Smooth muscle cell (in vitro differentiated cells): Measurements from ENCODE around the gene IGFBP1. TPM values are rescaled to one million over a fixed set of nuclear protein-coding genes. Genes with fewer than 3 reads are reported as not detected.

Experiments used
- DNase-seq: peaks from one replicate; lab custom pipeline; 2025; ENCODE audit not compliant: unreplicated experiment; lab: John Stamatoyannopoulos, UW
- H2AFZ ChIP-seq: fragments of 200-600 bp; sonication (generic); 2 replicates; pipeline ENCODE4 v1.6.0; 2016; ENCODE audit warnings: antibody characterized with exemption, low read depth, mild to moderate bottlenecking
- H3F3A ChIP-seq: fragments of 200-600 bp; sonication (generic); 2 replicates; pipeline ENCODE4 v1.6.0; 2017; ENCODE audit warnings: antibody characterized with exemption, low read depth
- H3K27ac ChIP-seq: fragments of 200-600 bp; sonication (generic); 2 replicates; pipeline ENCODE4 v1.5.1; 2016; ENCODE audit warnings: low read depth, mild to moderate bottlenecking
- H3K27me3 ChIP-seq: fragments of 200-600 bp; sonication (generic); 2 replicates; pipeline ENCODE4 v1.6.1; 2016; ENCODE audit warnings: low read depth, mild to moderate bottlenecking
- H3K36me3 ChIP-seq: fragments of 200-600 bp; sonication (generic); 2 replicates; pipeline ENCODE4 v1.5.1; 2016; ENCODE audit warnings: low read depth
- H3K4me1 ChIP-seq: fragments of 200-600 bp; sonication (generic); 2 replicates; pipeline ENCODE4 v1.5.1; 2016; ENCODE audit warnings: low read depth
- H3K4me2 ChIP-seq: fragments of 200-600 bp; sonication (generic); 2 replicates; pipeline ENCODE4 v1.6.0; 2016; ENCODE audit warnings: mild to moderate bottlenecking
- H3K4me3 ChIP-seq: fragments of 200-600 bp; sonication (generic); 2 replicates; pipeline ENCODE4 v1.5.1; 2016; ENCODE audit warnings: mild to moderate bottlenecking
- H3K79me2 ChIP-seq: fragments of 200-600 bp; sonication (generic); 2 replicates; pipeline ENCODE4 v1.6.0; 2016; ENCODE audit warnings: low read depth, mild to moderate bottlenecking
- H3K9ac ChIP-seq: fragments of 200-600 bp; sonication (generic); 2 replicates; pipeline ENCODE4 v1.6.0; 2016; ENCODE audit warnings: low read depth
- H3K9me3 ChIP-seq: fragments of 200-600 bp; sonication (generic); replicated peaks from 2 replicates; pipeline ENCODE4 v1.5.1; 2016; ENCODE audit warnings: low read depth
- H4K20me1 ChIP-seq: fragments of 200-600 bp; sonication (generic); 2 replicates; pipeline ENCODE4 v1.6.0; 2016; ENCODE audit warnings: low read depth
- WGBS: methylation state at CpG from one replicate; pipeline ENCODE4 v1.1.7; 2016; ENCODE audit warnings: low lambda C conversion rate; 5-methylcytosine and 5-hydroxymethylcytosine counted together
- polyA plus RNA-seq: library from polyadenylated mRNA; unstranded; fragments of >200 nt; fragmentation: Nextera tagmentation; extraction: Ambion mirVana; gene quantifications from 2 replicates; pipeline ENCODE4 v1.2.1, GENCODE V29; 2016
- total RNA-seq: library from RNA; depleted of rRNA; stranded (reverse); fragments of >200 nt; gene quantifications from 2 replicates; pipeline ENCODE4 v1.2.3, GENCODE V29; 2014
- TF ChIP-seq, protein P1 (sequence below): fragments of 200-600 bp; sonication (generic); IDR thresholded peaks from 2 replicates; pipeline ENCODE4 v1.5.1; 2017; ENCODE audit warnings: borderline replicate concordance, mild to moderate bottlenecking, antibody characterized with exemption; ENCODE audit not compliant: insufficient read depth, poor library complexity, severe bottlenecking

IGFBP1 gene
- total and polyA plus RNA-seq, 2 experiments from 2014 or later: not detected

DNA sequence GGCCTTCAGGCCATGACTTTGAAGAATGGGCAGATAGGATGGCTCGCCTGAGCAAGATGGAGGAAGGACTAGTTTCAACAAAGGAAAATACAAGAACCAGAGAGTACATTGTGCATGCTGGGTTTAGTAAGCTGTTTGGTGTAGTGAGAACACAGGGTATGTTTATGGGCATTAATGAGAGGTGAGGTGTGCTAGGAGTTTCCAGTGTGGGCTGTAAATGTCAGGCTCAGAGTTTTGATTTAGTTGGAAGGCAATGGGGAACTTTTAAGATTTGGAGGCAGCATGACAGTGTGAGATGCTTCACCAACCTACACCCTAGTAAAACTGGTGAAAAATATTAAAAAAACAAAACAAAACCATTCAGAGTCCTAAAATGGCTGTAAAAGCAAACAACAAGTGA lies 13.3 kb downstream of the IGFBP1 start:
- Histone ChIP-seq H2AFZ (no peak overlapping the region), H3K27ac (no peak overlapping the region), H3F3A (no peaks in the 10 kb centered on the region), H3K4me3 (no peak overlapping the region), H3K4me1 (no peaks in the 10 kb centered on the region), H4K20me1 (no peaks in the 10 kb centered on the region), H3K36me3 (no peaks in the 10 kb centered on the region), H3K79me2 (no peaks in the 10 kb centered on the region), H3K9ac (no peak overlapping the region), H3K27me3 (no peaks in the 10 kb centered on the region), H3K4me2 (no peak overlapping the region), H3K9me3 (no peaks in the 10 kb centered on the region)
- 100% methylated on average over 1 of the region's 1 CpG for WGBS
- TF ChIP-seq, protein P1, sequence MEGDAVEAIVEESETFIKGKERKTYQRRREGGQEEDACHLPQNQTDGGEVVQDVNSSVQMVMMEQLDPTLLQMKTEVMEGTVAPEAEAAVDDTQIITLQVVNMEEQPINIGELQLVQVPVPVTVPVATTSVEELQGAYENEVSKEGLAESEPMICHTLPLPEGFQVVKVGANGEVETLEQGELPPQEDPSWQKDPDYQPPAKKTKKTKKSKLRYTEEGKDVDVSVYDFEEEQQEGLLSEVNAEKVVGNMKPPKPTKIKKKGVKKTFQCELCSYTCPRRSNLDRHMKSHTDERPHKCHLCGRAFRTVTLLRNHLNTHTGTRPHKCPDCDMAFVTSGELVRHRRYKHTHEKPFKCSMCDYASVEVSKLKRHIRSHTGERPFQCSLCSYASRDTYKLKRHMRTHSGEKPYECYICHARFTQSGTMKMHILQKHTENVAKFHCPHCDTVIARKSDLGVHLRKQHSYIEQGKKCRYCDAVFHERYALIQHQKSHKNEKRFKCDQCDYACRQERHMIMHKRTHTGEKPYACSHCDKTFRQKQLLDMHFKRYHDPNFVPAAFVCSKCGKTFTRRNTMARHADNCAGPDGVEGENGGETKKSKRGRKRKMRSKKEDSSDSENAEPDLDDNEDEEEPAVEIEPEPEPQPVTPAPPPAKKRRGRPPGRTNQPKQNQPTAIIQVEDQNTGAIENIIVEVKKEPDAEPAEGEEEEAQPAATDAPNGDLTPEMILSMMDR: no peak
- no peak for DNase-seq

DNA sequence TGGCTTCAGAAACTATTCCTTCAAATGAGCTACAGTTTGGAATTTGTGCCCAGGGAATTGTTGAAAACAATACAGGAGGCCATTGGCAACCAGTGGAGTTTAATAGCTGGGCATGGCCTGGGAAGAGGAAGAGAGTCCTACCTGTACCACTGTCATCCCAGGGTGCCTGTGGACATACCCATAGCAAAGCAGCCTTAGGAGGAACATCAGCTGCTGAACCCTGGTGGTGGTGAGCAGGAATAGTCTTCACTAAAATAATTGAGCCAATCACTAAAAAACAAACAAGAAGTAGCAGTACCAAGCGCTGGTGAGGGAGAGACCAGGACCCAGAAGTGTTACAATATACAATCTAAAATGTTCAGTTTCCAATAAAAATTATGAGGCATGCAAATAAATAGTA lies 14.5 kb downstream of the IGFBP1 start:
- H3K4me2 ChIP-seq: no peak overlapping the region
- H3K27me3 ChIP-seq: no peaks in the 10 kb centered on the region
- H3K4me1 ChIP-seq: no peaks in the 10 kb centered on the region
- H3K9ac ChIP-seq: no peak overlapping the region
- no peaks in the 10 kb centered on the region for H3K36me3 ChIP-seq
- no peak overlapping the region for H3K4me3 ChIP-seq
- H3K27ac ChIP-seq: no peak overlapping the region
- TF ChIP-seq, protein P1: no peak
- H3K79me2 ChIP-seq: no peaks in the 10 kb centered on the region
- 100% methylated on average over 1 of the region's 1 CpG for WGBS
- H2AFZ ChIP-seq: no peak overlapping the region
- no peaks in the 10 kb centered on the region for H4K20me1 ChIP-seq
- no peaks in the 10 kb centered on the region for H3F3A ChIP-seq
- H3K9me3 ChIP-seq: no peaks in the 10 kb centered on the region
- DNase-seq: no peak

DNA sequence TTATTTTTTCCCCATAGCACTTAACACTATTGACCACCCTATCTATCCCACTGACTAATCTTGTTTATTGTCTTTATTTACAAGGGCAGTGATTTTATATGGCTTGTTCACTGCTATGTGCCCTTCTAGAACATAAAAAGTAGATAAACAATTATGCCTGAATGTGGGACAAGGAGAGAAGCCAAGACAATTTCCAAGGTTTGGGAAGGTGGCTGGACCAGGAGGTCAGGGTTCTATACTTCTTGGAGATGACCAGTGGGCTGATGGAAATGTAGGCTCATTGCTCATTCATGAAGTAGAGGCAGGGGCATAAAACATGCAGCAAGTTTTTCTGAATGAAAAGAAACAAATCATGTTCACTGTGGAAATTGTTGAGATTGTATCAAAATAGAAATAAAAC lies 21.3 kb downstream of the IGFBP1 start:
- Histone ChIP-seq H3F3A (peaks cover 45% of the 10 kb centered on the region), H3K79me2 (no peaks in the 10 kb centered on the region), H3K27ac (no peak overlapping the region), H3K9ac (no peak overlapping the region), H3K4me1 (no peaks in the 10 kb centered on the region), H3K9me3 (no peaks in the 10 kb centered on the region), H4K20me1 (peaks cover 23% of the 10 kb centered on the region), H3K4me2 (no peak overlapping the region), H3K36me3 (peaks cover 3% of the 10 kb centered on the region), H3K4me3 (no peak overlapping the region), H3K27me3 (no peaks in the 10 kb centered on the region), H2AFZ (no peak overlapping the region)
- TF ChIP-seq, protein P1: no peak
- DNase-seq: no peak

GRCh38 chr7:45910855-45911254 lies 22.6 kb downstream of the IGFBP1 start:
- H3K4me1 ChIP-seq: no peaks in the 10 kb centered on the region
- H3K4me2 ChIP-seq: no peak overlapping the region
- no peak overlapping the region for H2AFZ ChIP-seq
- peaks cover 58% of the 10 kb centered on the region for H3F3A ChIP-seq
- H3K36me3 ChIP-seq: peaks cover 4% of the 10 kb centered on the region
- TF ChIP-seq, protein P1: no peak
- no peaks in the 10 kb centered on the region for H3K27me3 ChIP-seq
- DNase-seq: no peak
- WGBS: 78% methylated on average over 3 of the region's 3 CpGs
- H3K9ac ChIP-seq: no peak overlapping the region
- no peak overlapping the region for H3K4me3 ChIP-seq
- no peak overlapping the region for H3K27ac ChIP-seq
- no peaks in the 10 kb centered on the region for H3K9me3 ChIP-seq
- peaks cover 36% of the 10 kb centered on the region for H4K20me1 ChIP-seq
- no peaks in the 10 kb centered on the region for H3K79me2 ChIP-seq
